ENCODE measurements around the gene TFF1.

The TFF1 gene

GRCh38 chr21:42315296-42315891, 50.9 kb downstream of the TFF1 start, which contains the start of gene TFF3:
TFF3 (minus strand) TSS chr21:42315409; CDS start chr21:42315374, 35 bp downstream.
- DNase-seq, result no peak

- DNase-seq, result no peak
These were observed 51.6 kb downstream of the TFF1 start for GRCh38 chr21:42314616-42315295.

GRCh38 chr21:42313501-42313969, 52.8 kb downstream of the TFF1 start:
- DNase-seq, result no peak

- no peak for DNase-seq
These were observed 53.7 kb downstream of the TFF1 start for GRCh38 chr21:42312626-42313104.
